ENCODE results near the gene PTPRR.
A peak's percentile ranks its signal among the peaks of the same experiment; 100 is the strongest.

The PTPRR gene

DNA sequence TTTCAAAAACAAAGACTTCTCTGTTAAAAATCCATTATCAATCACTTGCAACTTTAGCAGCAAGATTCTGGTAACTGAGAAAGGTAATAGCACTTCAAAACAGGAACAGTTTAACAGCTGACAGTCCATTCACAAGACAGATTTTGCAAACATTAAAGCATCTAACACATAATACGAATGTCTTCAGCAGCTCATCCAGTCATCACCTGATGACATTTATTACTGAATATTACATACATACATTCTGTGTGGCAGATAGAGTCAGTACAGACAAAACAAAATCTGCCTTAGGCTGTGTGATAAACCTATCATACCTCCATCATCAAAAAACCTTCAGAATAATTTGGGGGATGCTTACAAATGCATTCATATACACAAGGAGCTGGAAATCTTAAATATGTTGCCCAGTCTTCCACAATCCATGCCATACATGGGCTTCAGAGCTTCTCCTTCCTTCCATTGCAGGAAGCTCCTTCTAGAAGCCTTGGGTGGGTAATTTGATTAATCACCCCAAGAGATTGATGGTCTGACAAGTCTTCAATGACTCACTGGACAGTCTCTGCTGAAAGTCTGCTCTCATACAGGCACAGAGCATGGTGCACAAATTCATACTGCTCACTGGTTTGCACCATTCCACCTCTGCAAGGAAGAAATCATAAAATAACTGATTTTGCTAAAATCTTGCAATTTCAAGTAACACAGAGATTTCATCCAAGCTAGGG, 281.7 kb downstream of the PTPRR start:
- DNase-seq = no peak

DNA sequence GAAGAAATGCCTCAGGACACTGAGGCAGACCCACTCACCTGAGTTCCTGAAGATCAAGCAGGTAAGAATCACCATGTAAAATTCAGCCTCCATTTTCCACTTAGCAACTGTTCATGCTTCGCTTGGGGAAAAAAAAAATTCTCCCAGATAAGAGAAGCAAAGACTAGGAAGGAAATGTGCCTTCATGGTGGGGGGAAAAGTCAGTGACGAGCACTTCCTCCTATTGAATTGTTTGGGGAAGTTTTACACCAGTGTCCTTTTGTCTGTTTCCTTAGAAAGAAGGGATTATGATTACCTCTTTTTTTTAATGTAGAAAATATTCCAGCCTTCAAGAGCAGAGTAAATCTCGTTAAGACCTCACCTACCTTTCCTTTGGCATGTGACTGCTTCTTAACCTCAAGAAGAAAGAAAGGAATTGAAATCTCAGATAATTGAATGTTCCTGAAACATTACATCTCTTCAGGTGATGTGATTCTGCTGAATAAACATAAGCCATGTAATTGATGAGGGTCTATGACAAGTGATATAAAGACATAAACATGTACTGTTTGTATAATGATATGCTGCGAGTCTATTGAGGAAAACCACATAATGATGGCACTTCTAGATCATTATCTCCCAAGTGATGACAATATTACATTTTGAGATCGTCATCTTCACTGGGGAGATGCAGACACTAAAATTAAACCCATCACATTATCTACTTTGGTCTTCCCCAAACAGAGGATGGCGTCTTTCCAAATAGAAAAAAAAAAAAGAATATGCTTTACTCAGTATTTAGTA, 283.0 kb downstream of the PTPRR start, which contains the start of gene PTPRB:
PTPRB (minus strand) TSS at position 127 of the 783 bp plus-strand sequence; CDS start at position 93, 34 bp downstream.
- DNase-seq = no peak

DNA sequence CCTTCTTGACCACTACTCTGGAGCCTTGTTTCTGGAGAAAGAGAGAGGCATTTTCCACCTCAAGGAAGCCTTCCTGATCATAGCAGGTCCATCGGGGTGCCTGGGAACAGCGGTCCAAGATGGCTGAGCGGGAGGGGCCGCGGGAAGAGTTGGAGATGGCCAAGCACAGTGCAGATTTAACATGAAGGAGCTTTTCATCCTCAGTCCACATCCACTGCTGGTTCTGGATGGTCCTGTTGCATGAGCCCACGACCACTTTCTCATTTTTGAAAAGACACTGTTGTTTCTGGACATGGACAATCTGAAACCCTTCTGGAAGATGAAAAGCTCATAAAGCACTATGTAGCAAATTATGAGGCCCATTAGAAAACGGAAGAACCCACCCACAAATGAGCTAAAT, 284.8 kb downstream of the PTPRR start:
- no peak for DNase-seq

DNA sequence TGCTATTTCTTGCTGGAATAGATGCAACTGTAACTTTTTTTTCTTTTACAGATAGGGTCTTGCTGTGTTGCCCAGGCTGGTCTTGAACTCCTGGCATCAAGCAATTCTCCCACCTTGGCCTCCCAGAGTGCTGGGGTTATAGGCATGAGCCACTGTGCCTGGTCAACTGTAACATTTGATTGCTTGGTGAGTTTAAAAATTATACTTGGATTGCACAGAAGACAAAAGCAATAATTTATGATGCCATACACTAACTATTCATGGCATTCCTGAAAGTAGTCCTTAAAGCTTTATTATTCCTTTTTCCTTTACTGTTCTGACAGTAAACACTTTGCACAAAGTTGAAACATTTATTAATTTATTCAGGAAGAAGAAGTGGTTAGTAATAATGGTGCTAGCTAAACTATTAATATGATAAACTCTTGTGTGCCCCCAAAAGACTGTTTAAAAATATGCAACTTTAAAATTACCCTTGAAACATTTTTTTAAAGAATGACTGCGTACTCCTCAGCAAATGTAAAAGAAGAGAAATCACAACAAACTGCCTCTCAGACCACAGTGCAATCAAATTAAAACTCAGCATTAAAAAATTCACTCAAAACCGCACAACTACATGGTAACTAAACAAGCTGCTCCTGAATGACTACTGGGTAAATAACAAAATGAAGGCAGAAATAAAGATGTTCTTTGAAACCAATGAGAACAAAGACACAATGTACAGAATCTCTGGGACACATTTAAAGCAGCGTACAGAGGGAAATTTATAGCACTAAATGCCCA, 291.6 kb downstream of the PTPRR start:
- DNase-seq = no peak

DNA sequence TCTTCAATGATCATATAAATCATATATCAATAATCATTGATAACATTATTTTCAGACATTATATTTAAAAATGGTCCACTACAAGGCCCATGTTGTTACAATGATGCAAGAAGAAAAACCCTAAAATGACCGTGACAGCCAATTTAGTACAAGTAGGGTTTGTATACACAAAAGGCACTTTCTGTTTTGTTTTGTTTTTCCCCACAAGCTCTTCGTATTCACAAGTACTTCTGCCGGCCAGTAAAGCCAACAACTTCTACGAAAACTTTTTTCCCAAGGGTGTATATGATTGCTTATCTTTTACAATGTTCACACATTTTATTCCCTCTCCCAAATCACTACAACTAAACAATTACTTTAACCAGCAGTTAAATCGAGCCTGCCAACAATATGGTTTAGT, 292.9 kb downstream of the PTPRR start:
- no peak for DNase-seq

DNA sequence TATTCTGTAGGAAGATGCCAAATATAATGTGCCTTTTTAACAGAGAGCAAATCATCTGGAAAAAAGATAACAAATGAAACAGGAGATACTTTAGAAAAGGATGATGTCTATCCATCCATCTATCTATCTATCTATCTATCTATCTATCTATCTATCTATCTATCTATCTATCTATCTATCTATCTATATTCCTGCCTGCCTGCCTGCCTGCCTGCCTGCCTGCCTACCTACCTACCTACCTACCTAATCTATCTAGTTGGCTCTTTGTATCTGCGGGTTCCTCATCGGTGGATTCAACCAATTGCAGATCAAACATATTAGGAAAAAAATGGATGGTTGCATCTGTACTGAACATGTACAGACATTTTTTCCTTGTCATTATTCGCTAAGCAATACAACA, 294.4 kb downstream of the PTPRR start:
- no peak for DNase-seq

DNA sequence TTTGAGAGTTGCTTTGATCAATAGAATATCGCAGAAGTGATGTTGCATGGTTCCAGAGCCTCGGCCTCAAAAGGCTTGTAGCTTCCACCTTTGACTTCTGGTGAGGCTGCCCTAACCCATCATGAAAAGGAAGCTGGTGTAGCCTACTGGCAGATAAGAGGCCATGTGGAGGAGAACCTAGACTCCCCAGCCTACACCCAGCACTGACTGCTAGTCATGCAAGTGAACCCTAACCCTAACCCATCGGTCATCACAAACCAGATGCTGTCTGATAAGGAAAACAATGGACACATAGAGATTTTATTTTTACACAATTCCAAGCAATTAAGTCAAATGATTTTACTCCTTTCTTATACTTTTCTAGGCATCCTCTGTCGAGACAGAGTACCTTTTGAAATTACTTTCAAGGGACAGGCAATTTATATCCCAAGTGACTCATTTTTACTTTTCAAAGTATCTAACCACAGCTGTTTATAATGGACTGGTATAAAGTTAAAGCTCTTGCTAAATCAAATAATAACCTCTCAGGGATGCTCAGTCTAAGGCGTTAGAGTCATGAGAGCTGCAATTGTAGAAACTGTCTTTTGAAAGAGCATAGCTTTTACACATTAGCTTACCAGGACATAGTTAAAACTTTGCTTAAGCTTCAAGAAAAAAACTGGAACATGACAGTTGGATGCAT, 300.9 kb downstream of the PTPRR start:
- DNase-seq = no peak

DNA sequence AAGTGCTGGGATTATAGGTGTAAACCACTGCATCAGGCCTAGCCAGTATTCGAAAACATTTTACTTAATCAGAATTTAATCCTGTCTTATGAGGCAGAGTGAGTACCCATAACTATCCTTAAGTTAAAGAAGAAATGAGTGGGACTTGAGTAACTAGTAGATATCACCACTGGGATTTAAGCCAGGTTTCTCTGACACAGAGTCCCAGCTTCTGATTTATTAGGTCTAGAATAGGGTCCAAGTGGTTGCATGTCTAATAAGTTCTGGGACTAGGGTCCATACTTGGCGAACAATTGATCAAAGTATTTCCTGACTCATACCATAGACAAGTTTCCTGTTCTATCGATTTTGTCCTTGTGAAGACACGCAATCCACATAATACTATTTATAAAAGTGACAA, 302.2 kb downstream of the PTPRR start:
- DNase-seq = no peak

DNA sequence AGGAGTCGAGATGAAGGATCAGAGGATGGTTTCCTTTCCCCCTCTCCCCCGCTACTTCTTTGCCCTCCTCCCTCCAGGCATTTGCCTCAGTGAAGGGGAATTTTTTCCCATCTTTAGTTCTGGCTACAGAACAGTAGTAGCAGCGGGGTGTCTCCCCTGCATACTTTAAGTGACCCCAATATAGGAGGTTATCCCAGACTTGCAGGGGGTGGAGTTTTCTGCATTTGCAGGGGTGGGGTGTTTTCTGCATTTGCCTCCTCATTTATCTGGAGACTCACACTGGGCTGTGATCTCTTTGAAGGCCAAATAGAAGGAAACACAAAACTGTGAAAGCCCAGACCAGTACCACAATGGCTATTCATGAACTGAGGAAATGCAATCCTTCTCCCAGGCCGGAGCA, 303.1 kb downstream of the PTPRR start:
- DNase-seq = no peak

DNA sequence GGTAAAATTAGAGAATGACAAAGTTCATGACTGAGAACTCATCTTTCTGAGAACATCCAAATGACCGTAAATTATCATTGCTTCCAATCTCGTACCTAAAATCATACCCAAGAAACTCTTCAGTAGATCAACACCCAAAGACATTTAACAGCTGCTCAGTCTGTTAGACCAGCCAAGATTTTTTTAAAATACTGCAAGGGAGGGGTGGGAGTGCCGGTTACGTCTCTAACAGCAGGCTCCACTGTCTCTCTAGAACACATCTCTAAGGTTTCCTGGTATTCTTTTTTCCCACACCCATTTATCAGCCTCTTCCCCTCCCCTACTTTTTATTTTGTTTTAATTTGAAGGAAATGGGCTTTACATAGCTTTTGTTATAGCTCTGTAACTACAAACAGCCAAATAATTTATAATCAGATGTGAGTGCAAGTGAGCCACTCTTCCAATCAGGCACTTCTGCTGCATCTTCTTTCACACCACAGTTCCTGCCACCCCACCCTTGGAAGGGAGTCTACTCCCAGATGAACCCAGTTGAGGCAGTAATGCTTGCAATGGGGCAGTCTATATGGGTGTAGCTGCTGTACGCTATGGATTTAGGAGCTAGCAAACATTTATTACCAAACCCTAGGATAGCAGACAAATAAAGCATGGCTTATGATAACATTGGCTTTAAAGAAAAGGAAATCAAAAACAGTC, 305.2 kb downstream of the PTPRR start:
- no peak for DNase-seq

DNA sequence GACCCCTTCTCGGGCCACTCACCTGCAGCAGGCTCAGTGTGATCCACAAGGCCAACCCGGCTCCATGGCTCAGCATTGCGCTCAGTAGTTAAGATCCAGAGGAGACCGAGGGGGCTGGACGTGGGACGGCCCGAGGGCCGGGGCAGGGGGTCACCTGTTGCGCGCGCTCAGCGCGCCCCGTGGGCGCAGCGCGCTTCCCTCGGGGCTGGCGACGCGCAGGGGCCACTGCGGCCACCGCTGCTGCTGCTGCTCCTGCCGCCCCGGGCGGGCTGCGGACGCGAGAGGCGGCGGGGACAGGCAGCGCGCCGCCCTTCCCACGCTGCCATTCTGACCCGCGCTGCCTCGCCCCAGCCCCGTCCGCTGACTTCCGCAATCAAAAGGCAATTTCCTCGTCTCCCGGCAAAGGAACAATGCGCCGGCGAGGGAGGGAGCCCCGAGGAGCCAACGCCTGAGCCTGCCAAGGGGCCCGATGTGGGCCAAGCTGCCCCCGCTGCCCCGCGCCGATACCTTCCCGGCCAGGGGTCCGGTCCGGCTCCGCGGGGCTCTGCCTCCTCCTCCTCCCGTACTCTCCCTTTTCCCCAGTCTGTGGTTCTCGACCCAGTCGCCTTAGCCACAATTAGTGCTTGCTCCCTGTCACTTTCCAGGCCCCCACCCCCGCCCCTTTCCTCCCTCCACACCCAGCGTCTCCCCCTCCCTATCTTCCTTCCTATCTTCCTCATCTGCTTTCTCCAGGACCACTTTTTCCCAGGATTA, 310.6 kb downstream of the PTPRR start:
- peak; percentile 9 for DNase-seq

DNA sequence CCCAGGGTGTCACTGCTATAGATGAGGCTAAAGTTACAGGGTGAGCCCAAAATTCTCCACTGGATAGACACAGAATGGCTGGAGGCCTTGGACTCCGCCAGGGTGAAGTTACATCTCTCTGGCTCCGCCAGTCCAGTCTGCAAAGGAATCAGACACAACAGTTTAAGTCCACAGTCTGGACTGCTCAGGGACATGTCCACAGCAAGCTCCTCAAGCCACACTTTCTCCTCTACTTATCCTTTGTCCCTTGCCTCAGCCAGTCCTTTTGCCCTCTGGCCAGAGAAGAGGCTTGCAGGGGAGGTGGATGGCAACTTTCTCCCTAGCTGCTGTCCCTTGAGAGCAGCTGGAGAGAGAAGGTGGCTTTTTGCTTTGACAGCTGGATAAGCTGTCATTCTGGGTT, 311.3 kb downstream of the PTPRR start:
- DNase-seq = no peak

DNA sequence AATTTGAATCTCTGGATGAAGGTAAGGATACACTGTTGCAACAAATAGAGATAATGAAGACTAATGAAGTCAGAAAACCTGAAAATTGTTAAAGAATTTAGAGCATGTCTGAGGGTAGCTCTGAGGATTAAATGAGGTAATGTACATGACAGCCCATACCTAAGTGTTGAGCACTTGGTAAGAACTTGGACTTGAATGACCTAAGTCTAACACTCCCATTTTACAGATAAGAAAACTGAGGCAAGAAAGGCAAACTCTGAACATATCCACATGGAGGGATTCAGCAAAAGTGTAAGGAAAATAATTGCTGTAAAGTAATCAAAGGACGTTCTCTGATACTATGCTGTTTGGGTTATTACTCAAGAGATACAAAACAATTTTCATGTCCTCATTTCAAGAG, 312.4 kb downstream of the PTPRR start:
- DNase-seq = no peak

DNA sequence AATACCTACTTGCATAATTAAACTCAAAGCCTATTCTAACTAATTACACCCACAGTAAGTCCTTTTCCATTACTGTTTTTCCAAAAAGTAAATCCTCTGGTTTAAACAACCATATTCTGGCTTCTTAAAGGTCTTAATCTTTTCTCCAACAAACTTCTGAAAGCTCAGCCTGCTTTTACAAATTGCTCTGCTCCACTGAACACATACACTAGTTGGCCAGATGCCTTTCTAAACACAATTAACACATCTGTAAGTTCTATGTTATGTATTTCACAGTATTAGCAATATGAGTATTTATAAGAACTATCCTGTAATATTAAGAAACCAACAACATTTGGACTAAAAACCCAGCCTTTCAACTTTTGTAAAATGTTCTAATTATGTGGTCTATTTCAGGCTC, 313.4 kb downstream of the PTPRR start:
- no peak for DNase-seq

DNA sequence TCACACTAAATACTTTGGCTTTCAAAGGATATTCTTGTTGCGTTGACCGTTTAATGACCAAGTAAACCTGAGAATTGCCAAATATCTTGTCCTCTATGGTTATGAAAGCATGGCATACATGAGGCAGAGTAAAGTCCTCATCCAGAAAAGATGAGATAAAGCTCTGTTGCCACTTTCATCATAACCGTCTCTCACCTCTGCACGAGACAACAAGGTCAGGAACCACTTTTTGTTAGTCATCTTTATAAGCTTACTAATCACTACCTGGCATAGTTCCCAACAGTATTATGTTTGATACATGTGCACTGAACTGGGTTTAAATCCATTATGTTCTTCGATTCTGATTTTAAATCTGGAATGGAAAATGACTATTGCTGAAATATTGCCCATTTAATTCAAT, 314.6 kb downstream of the PTPRR start:
- DNase-seq = no peak

DNA sequence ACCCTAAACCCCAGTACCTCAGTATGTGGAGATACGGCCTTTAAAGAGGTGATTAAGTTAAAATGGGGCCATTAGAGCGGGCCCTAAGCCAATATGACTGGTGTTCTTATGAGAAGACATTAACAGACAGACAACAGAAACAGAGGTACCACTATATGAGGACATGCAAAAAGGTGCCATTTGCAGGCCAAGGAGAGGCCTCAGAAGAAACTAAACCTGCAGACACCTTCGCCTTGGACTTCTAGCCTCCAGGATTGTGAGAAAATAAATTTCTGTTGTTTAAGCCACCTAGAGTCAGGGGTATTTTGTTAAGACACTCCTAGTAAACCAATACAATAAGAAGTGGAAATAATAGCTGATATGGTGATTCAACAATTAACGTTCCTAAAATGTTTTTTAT, 315.9 kb downstream of the PTPRR start:
- DNase-seq = no peak

DNA sequence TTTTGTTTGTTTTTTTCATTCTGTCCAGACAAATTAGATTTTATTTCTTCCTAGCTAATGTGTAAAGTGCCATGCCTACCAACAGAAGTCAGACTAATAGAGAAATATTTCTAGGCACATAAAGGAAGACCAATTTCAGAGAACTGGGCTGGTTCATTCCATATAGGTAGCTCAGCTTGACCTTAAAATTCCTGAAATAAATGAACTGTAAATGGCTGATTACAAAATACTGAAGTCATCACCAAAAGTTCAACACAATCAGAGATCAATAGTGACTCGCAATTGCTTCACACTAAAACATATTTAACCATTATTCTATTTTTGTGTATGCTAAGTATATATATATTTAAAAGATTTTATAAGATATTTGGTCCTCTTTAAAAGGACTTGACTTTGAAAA, 317.5 kb downstream of the PTPRR start:
- no peak for DNase-seq

DNA sequence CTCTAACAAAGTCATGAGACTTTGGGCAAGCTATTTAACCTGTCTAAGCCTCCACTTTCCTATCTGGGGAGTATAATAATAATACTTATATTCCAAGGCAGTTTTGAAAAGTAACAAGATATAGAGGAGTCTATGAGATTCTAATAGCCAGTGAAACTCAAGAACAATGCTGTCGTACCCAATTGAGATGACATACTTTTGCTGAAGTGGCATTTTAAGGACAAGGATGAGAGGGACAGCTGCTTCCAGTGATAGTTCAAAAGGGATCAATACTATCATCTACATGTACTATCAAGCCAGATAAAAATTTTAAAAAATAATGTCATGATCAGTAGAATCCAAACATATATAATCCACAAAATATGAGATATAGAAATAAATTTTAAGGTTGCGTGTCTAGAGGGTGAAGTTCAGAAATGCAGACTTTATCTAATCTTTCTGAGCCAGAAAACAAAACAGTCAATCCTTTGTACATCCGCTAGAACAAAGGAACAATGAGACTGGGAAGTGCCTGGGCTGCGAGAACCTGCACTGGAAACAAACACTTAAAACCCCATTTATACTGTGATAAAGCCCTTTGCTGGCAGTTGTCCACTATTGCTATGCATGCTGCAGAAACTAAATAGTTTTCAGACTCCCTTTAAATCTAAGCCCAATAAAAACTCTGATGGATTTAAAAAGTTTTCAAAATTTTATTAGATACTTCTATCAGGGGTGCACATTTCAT, 321.9 kb downstream of the PTPRR start:
- peak; percentile 75 for DNase-seq

DNA sequence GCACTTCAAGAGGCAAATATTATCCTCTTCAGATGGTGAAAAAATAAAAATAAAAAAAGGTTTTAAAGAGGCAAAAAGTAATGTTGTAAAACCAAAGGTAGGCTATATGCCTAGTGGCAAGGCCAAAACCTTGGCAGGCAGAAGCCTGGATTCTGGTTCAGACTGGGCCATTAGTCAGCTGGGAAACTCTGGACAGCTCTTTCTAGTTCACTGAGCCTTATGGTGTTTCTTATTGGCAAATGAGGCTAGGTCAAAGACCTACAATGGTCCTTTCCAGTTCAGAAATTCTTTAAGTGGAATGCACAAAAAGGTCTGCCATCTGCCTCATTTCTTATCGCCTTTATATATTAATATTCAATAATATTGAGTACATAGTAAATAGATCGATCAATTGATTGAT, 327.9 kb downstream of the PTPRR start:
- no peak for DNase-seq

DNA sequence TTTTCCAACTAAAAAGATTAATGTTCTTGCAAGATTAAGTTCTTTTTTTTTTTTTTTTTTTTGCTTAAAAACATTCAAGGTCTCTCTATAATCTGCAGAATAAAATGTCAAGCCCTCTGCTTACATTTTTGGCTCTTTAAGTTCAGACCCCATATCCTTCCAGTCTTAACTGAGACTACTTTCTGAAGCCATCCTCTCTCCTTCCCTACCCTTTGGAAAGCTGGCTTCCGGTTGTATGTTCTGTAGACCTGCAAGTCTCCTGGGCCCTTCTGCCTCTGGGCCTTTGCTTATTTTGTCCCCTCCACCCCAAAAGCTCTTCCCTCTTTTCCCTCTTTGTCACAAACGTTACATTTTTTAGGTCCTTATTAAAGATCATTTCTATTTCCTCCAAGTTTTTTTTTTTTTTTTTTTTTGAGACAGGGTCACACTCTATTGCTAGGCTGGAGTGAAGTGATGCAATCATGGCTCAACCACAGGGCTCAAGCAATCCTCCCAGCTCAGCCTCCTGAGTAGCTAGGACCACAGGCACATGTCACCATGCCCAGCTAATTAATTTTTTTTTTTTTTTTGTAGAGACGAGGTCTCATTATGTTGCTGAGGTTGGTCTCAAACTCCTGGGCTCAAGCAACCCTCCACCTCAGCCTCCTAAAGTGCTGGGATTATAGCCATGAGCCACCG, 329.9 kb downstream of the PTPRR start:
- DNase-seq = no peak
